DOHH2 (cell line): ENCODE data around the gene KLKB1.

Experiments
- EZH2phosphoT487 ChIP-seq: fragments of 200-600 bp; sonication (generic); IDR thresholded peaks from 2 replicates; pipeline ENCODE4 v1.6.1; 2017; ENCODE audit warnings: borderline replicate concordance, mild to moderate bottlenecking, antibody characterized with exemption, low read length, moderate library complexity, mixed read lengths
- TF ChIP-seq, protein P1 (sequence below): fragments of 200-600 bp; sonication (generic); IDR thresholded peaks from one replicate; pipeline ENCODE4 v1.5.1; 2014; ENCODE audit warnings: antibody characterized with exemption, mild to moderate bottlenecking, low read depth, low read length; ENCODE audit not compliant: poor library complexity, severe bottlenecking

- TF ChIP-seq, protein P1, sequence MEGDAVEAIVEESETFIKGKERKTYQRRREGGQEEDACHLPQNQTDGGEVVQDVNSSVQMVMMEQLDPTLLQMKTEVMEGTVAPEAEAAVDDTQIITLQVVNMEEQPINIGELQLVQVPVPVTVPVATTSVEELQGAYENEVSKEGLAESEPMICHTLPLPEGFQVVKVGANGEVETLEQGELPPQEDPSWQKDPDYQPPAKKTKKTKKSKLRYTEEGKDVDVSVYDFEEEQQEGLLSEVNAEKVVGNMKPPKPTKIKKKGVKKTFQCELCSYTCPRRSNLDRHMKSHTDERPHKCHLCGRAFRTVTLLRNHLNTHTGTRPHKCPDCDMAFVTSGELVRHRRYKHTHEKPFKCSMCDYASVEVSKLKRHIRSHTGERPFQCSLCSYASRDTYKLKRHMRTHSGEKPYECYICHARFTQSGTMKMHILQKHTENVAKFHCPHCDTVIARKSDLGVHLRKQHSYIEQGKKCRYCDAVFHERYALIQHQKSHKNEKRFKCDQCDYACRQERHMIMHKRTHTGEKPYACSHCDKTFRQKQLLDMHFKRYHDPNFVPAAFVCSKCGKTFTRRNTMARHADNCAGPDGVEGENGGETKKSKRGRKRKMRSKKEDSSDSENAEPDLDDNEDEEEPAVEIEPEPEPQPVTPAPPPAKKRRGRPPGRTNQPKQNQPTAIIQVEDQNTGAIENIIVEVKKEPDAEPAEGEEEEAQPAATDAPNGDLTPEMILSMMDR, result no peak
- TF ChIP-seq EZH2phosphoT487, result no peak
These were observed 21.3 kb downstream of the KLKB1 start for GRCh38 chr4:186248643-186249042.
